ENCODE measurements around the gene SULT1A1.
"Not testable (repeated sequence)": the region's sequence is repeated elsewhere in the genome, so short reads cannot be mapped to it uniquely, and the experiment has no call there.

The SULT1A1 gene

GRCh38 chr16:28567292-28567691 is 42.6 kb downstream of the SULT1A1 start:
- H3K9ac ChIP-seq (ENCODE audit: low read depth, low read length), result no peak overlapping the region
- no peaks in the 10 kb centered on the region for H3K36me3 ChIP-seq (ENCODE audit: insufficient read depth, low read length)
- no peak overlapping the region for H3K27ac ChIP-seq (ENCODE audit: low read depth, low read length)
- H3K4me3 ChIP-seq (ENCODE audit: low read length), result no peak overlapping the region
- no peaks in the 10 kb centered on the region for H3K27me3 ChIP-seq (ENCODE audit: insufficient read depth, low read length)
- 92% methylated on average over 2 of the region's 2 CpGs for WGBS
- H3K9me3 ChIP-seq (ENCODE audit: insufficient read depth, low read depth, low read length), result peaks cover 12% of the 10 kb centered on the region
- H3K4me1 ChIP-seq (ENCODE audit: insufficient read depth, low read length), result peaks cover under 1% of the 10 kb centered on the region; the same call in 1 of the 2 replicates

GRCh38 chr16:28566233-28566925 is 43.5 kb downstream of the SULT1A1 start:
- H3K9ac ChIP-seq (ENCODE audit: low read depth, low read length); H3K27ac ChIP-seq (ENCODE audit: low read depth, low read length); H3K36me3 ChIP-seq (ENCODE audit: insufficient read depth, low read length); H3K4me3 ChIP-seq (ENCODE audit: low read length); H3K4me1 ChIP-seq (ENCODE audit: insufficient read depth, low read length); H3K27me3 ChIP-seq (ENCODE audit: insufficient read depth, low read length): not testable (repeated sequence)
- peaks cover 12% of the 10 kb centered on the region for H3K9me3 ChIP-seq (ENCODE audit: insufficient read depth, low read depth, low read length)
- WGBS, result 96% methylated on average over 4 of the region's 4 CpGs

GRCh38 chr16:28563218-28563617 is 46.6 kb downstream of the SULT1A1 start:
- 85% methylated on average over 6 of the region's 6 CpGs for WGBS
- H3K4me1 ChIP-seq (ENCODE audit: insufficient read depth, low read length), result no peaks in the 10 kb centered on the region
- H3K27me3 ChIP-seq (ENCODE audit: insufficient read depth, low read length), result no peaks in the 10 kb centered on the region
- no peak overlapping the region for H3K4me3 ChIP-seq (ENCODE audit: low read length)
- peaks cover 7% of the 10 kb centered on the region; the same call in 1 of the 2 replicates for H3K36me3 ChIP-seq (ENCODE audit: insufficient read depth, low read length)
- H3K9me3 ChIP-seq (ENCODE audit: insufficient read depth, low read depth, low read length), result peaks cover 12% of the 10 kb centered on the region
- H3K27ac ChIP-seq (ENCODE audit: low read depth, low read length), result no peak overlapping the region
- H3K9ac ChIP-seq (ENCODE audit: low read depth, low read length), result no peak overlapping the region

- Histone ChIP-seq H3K27me3 (ENCODE audit: insufficient read depth, low read length) (no peaks in the 10 kb centered on the region), H3K9me3 (ENCODE audit: insufficient read depth, low read depth, low read length) (peaks cover 6% of the 10 kb centered on the region), H3K4me3 (ENCODE audit: low read length) (no peak overlapping the region), H3K9ac (ENCODE audit: low read depth, low read length) (no peak overlapping the region), H3K27ac (ENCODE audit: low read depth, low read length) (no peak overlapping the region), H3K4me1 (ENCODE audit: insufficient read depth, low read length) (no peaks in the 10 kb centered on the region), H3K36me3 (ENCODE audit: insufficient read depth, low read length) (peaks cover 7% of the 10 kb centered on the region; the same call in 1 of the 2 replicates)
- WGBS, result 94% methylated on average over 4 of the region's 4 CpGs
Observed at GRCh38 chr16:28562199-28562598, 47.6 kb downstream of the SULT1A1 start.

GRCh38 chr16:28561557-28562187 is 48.2 kb downstream of the SULT1A1 start:
- Histone ChIP-seq H3K4me1 (ENCODE audit: insufficient read depth, low read length) (no peaks in the 10 kb centered on the region), H3K27me3 (ENCODE audit: insufficient read depth, low read length) (no peaks in the 10 kb centered on the region), H3K9ac (ENCODE audit: low read depth, low read length) (no peak overlapping the region), H3K9me3 (ENCODE audit: insufficient read depth, low read depth, low read length) (0 out of 2 replicates have a peak, but pooled peaks cover 1% of the 10 kb centered on the region), H3K36me3 (ENCODE audit: insufficient read depth, low read length) (peaks cover 7% of the 10 kb centered on the region; the same call in 1 of the 2 replicates), H3K4me3 (ENCODE audit: low read length) (no peak overlapping the region), H3K27ac (ENCODE audit: low read depth, low read length) (no peak overlapping the region)
- WGBS, result 87% methylated on average over 7 of the region's 7 CpGs

- H3K36me3 ChIP-seq (ENCODE audit: insufficient read depth, low read length), result peaks cover 7% of the 10 kb centered on the region; the same call in 1 of the 2 replicates
- WGBS, result 96% methylated on average over 2 of the region's 3 CpGs
- H3K9me3 ChIP-seq (ENCODE audit: insufficient read depth, low read depth, low read length), result no peaks in the 10 kb centered on the region
Observed at GRCh38 chr16:28558456-28558855, 51.4 kb downstream of the SULT1A1 start.

GRCh38 chr16:28556914-28557320 is 52.9 kb downstream of the SULT1A1 start:
- no peak overlapping the region for H3K9ac ChIP-seq (ENCODE audit: low read depth, low read length)
- H3K36me3 ChIP-seq (ENCODE audit: insufficient read depth, low read length), result peaks cover 7% of the 10 kb centered on the region; the same call in 1 of the 2 replicates
- 97% methylated on average over 2 of the region's 2 CpGs for WGBS

More at GRCh38 chr16:28558456-28558855, 51.4 kb downstream of the SULT1A1 start:
- H3K27me3 ChIP-seq (ENCODE audit: insufficient read depth, low read length), result no peaks in the 10 kb centered on the region
- H3K4me1 ChIP-seq (ENCODE audit: insufficient read depth, low read length), result no peaks in the 10 kb centered on the region
- H3K9ac ChIP-seq (ENCODE audit: low read depth, low read length), result no peak overlapping the region
- no peak overlapping the region for H3K27ac ChIP-seq (ENCODE audit: low read depth, low read length)
- H3K4me3 ChIP-seq (ENCODE audit: low read length), result no peak overlapping the region

GRCh38 chr16:28555561-28555960 is 54.3 kb downstream of the SULT1A1 start:
- WGBS, result 95% methylated on average over 2 of the region's 2 CpGs
- Histone ChIP-seq H3K27ac (ENCODE audit: low read depth, low read length) (no peak overlapping the region), H3K4me1 (ENCODE audit: insufficient read depth, low read length) (no peaks in the 10 kb centered on the region), H3K27me3 (ENCODE audit: insufficient read depth, low read length) (no peaks in the 10 kb centered on the region), H3K36me3 (ENCODE audit: insufficient read depth, low read length) (peaks cover 7% of the 10 kb centered on the region; the same call in 1 of the 2 replicates), H3K9ac (ENCODE audit: low read depth, low read length) (no peak overlapping the region), H3K9me3 (ENCODE audit: insufficient read depth, low read depth, low read length) (no peaks in the 10 kb centered on the region), H3K4me3 (ENCODE audit: low read length) (no peak overlapping the region)

More at GRCh38 chr16:28556914-28557320, 52.9 kb downstream of the SULT1A1 start:
- H3K27ac ChIP-seq (ENCODE audit: low read depth, low read length), result no peak overlapping the region
- no peaks in the 10 kb centered on the region for H3K27me3 ChIP-seq (ENCODE audit: insufficient read depth, low read length)
- no peaks in the 10 kb centered on the region for H3K4me1 ChIP-seq (ENCODE audit: insufficient read depth, low read length)
- no peak overlapping the region for H3K4me3 ChIP-seq (ENCODE audit: low read length)
- H3K9me3 ChIP-seq (ENCODE audit: insufficient read depth, low read depth, low read length), result no peaks in the 10 kb centered on the region

Measured in HUES64 (cell line).